ENCODE results near the gene UBN2.

The UBN2 gene

DNA sequence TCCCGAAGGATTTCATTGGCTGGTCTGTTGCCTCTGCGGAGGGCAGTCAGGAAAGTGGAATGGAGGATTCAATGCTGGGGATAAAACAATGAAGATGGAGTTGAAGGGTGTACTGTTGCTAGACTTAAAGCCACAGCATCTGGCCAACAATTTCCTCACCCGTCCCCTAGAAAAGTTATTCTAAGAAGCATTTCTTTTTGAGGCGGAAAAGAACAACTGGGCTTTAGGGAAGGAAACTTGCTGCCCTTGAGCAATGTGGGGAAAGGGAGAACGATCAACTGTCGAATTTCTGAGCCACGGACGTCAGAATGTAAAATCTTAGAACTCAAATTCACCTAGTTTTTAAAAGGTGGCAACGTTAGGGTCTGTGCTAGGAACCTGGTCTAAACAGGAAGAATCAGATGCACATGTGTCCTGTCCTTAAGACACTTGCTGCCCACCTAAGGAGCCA lies 110.8 kb downstream of the UBN2 start:
- FAIRE-seq = no peak
- DNase-seq (ENCODE audit: low spot score) = no peak

DNA sequence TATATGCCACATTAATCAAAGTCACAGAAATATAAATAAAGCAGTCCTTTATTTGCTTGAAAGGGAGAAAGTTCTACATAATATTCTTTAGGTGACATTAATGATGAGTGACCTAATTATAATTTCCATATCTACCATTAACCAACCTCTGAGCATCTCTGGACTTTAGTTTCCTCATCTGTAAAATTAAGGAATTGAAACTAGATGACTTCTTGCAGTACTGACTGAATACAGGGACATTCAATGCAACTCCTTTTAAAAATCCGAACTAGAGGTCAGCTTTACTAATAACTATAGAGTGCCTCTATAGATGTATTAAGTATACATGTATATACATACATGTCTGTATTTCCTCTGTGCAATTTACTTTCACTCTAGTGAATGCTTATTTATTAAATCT lies 114.0 kb downstream of the UBN2 start:
- no peak for DNase-seq (ENCODE audit: low spot score)
- FAIRE-seq = no peak

GRCh38 chr7:139351027-139351426 lies 120.0 kb downstream of the UBN2 start:
- no peak for FAIRE-seq

DNA sequence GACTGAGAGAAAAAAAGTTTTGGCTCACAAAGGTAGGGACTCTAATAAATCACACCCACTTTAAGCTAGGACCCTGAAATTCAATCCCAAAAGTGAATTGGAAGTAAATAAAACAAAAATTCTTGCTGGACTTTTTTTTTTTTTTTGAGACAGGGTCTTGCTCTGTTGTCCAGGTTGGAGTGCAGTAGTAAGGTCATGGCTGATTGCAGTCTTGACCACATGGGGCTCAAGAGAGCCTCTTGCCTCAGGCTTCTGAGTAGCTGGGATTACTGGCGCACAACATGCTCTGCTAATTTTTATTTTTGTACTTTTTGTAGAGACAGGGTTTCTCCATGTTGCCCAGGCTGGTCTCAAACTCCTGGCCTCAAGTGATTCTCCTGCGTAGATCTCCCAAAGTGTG lies 123.7 kb downstream of the UBN2 start:
- DNase-seq (ENCODE audit: low spot score) (no peak), FAIRE-seq (no peak)

More at GRCh38 chr7:139351027-139351426, 120.0 kb downstream of the UBN2 start:
- no peak for DNase-seq (ENCODE audit: low spot score)

- FAIRE-seq (peak; percentile 22), DNase-seq (ENCODE audit: low spot score) (no peak)
Observed at GRCh38 chr7:139355320-139355719, 124.3 kb downstream of the UBN2 start.

Data from RCC 7860 (cell line).